Parathyroid adenoma (tissue), 2 donors: ENCODE data around the gene ADAM12.

Experiments
- H2AFZ ChIP-seq: fragments of 300-600 bp; sonication (generic); one replicate; pipeline ENCODE4 v1.7.0; 2017; ENCODE audit warnings: antibody characterized with exemption, mild to moderate bottlenecking
- H3K27ac ChIP-seq: fragments of 300-600 bp; sonication (generic); one replicate; pipeline ENCODE4 v1.7.0; 2017
- H3K27me3 ChIP-seq: fragments of 300-600 bp; sonication (generic); one replicate; pipeline ENCODE4 v1.7.0; 2017; ENCODE audit warnings: low read length; ENCODE audit not compliant: control insufficient read depth, insufficient read depth
- H3K36me3 ChIP-seq: fragments of 300-600 bp; sonication (generic); one replicate; pipeline ENCODE4 v1.7.0; 2017; ENCODE audit warnings: low read length; ENCODE audit not compliant: control insufficient read depth, insufficient read depth
- H3K4me1 ChIP-seq: fragments of 300-600 bp; sonication (generic); one replicate; pipeline ENCODE4 v1.7.0; 2017; ENCODE audit warnings: control low read depth
- H3K4me2 ChIP-seq: fragments of 300-600 bp; sonication (generic); one replicate; pipeline ENCODE4 v1.7.0; 2017; ENCODE audit warnings: low read length
- H3K4me3 ChIP-seq: fragments of 300-600 bp; sonication (generic); one replicate; pipeline ENCODE4 v1.7.0; 2017; ENCODE audit warnings: low read depth, low read length
- H3K79me2 ChIP-seq: fragments of 300-600 bp; sonication (generic); one replicate; pipeline ENCODE4 v1.7.0; 2017; ENCODE audit warnings: control low read depth
- H3K9ac ChIP-seq: fragments of 300-600 bp; sonication (generic); one replicate; pipeline ENCODE4 v1.7.0; 2017; ENCODE audit warnings: mild to moderate bottlenecking
- H3K9me3 ChIP-seq: fragments of 300-600 bp; sonication (generic); one replicate; pipeline ENCODE4 v1.7.0; 2017; ENCODE audit warnings: low read length; ENCODE audit not compliant: control insufficient read depth
- CTCF ChIP-seq: fragments of 300-600 bp; sonication (generic); IDR thresholded peaks from one replicate; pipeline ENCODE4 v1.7.0; 2017; ENCODE audit warnings: antibody characterized with exemption, mild to moderate bottlenecking
- donor health status: primary hyperparathyroidism.

Gene ADAM12

GRCh38 chr10:126009650-126010049 lies 378.6 kb downstream of the ADAM12 start:
- Histone ChIP-seq H3K9ac (no peak overlapping the region), H3K27me3 (no peaks in the 10 kb centered on the region), H3K9me3 (no peaks in the 10 kb centered on the region), H3K36me3 (no peaks in the 10 kb centered on the region), H3K27ac (no peak overlapping the region), H3K4me2 (no peak overlapping the region), H3K79me2 (no peaks in the 10 kb centered on the region), H2AFZ (no peak overlapping the region), H3K4me1 (no peaks in the 10 kb centered on the region), H3K4me3 (no peak overlapping the region)
- TF ChIP-seq CTCF: no peak

- Histone ChIP-seq H3K27ac (no peak overlapping the region), H3K36me3 (no peaks in the 10 kb centered on the region)
- TF ChIP-seq CTCF: no peak
Observed at GRCh38 chr10:126006906-126007305, 381.4 kb downstream of the ADAM12 start.

GRCh38 chr10:126006264-126006663 lies 382.0 kb downstream of the ADAM12 start:
- Histone ChIP-seq H2AFZ (no peak overlapping the region), H3K9ac (no peak overlapping the region), H3K36me3 (no peaks in the 10 kb centered on the region), H3K4me1 (no peaks in the 10 kb centered on the region), H3K27me3 (no peaks in the 10 kb centered on the region), H3K9me3 (no peaks in the 10 kb centered on the region), H3K4me2 (no peak overlapping the region), H3K27ac (no peak overlapping the region), H3K79me2 (no peaks in the 10 kb centered on the region), H3K4me3 (no peak overlapping the region)
- TF ChIP-seq CTCF: no peak

More at GRCh38 chr10:126006906-126007305, 381.4 kb downstream of the ADAM12 start:
- no peak overlapping the region for H3K4me2 ChIP-seq
- no peaks in the 10 kb centered on the region for H3K27me3 ChIP-seq
- H3K9me3 ChIP-seq: no peaks in the 10 kb centered on the region
- H3K79me2 ChIP-seq: no peaks in the 10 kb centered on the region
- H3K4me3 ChIP-seq: no peak overlapping the region
- no peak overlapping the region for H2AFZ ChIP-seq
- H3K4me1 ChIP-seq: no peaks in the 10 kb centered on the region
- H3K9ac ChIP-seq: no peak overlapping the region

- TF ChIP-seq CTCF: no peak
Observed at GRCh38 chr10:126004752-126005151, 383.5 kb downstream of the ADAM12 start.

GRCh38 chr10:126001576-126001975 lies 386.7 kb downstream of the ADAM12 start:
- H2AFZ ChIP-seq: no peak overlapping the region
- H3K27me3 ChIP-seq: no peaks in the 10 kb centered on the region
- H3K9ac ChIP-seq: no peak overlapping the region
- no peak overlapping the region for H3K27ac ChIP-seq
- no peak overlapping the region for H3K4me2 ChIP-seq
- no peak for TF ChIP-seq CTCF
- H3K36me3 ChIP-seq: no peaks in the 10 kb centered on the region
- H3K4me3 ChIP-seq: no peak overlapping the region
- no peaks in the 10 kb centered on the region for H3K79me2 ChIP-seq
- H3K4me1 ChIP-seq: no peaks in the 10 kb centered on the region
- no peaks in the 10 kb centered on the region for H3K9me3 ChIP-seq

More at GRCh38 chr10:126004752-126005151, 383.5 kb downstream of the ADAM12 start:
- Histone ChIP-seq H3K27me3 (no peaks in the 10 kb centered on the region), H3K9me3 (no peaks in the 10 kb centered on the region), H3K9ac (no peak overlapping the region), H3K27ac (no peak overlapping the region), H3K79me2 (no peaks in the 10 kb centered on the region), H3K4me2 (no peak overlapping the region), H3K4me1 (no peaks in the 10 kb centered on the region), H3K4me3 (no peak overlapping the region), H2AFZ (no peak overlapping the region), H3K36me3 (no peaks in the 10 kb centered on the region)
